ENCODE data around the gene PTPRK. TPM values are rescaled to one million over a fixed set of nuclear protein-coding genes. Genes with fewer than 3 reads are reported as not detected.

The PTPRK gene
- total RNA-seq, 2 experiments from 2014 or later: not detected

GRCh38 chr6:128554302-128554701, 33.9 kb upstream of the PTPRK start:
- Histone ChIP-seq H3K9me3 (ENCODE audit: low read length) (no peaks in the 10 kb centered on the region), H3K36me3 (ENCODE audit: insufficient read depth, low read length) (no peaks in the 10 kb centered on the region), H2AFZ (ENCODE audit: low read length) (no peak overlapping the region), H3K4me1 (ENCODE audit: insufficient read depth, low read length, poor library complexity, severe bottlenecking) (no peaks in the 10 kb centered on the region), H3K9me2 (ENCODE audit: insufficient read depth, low read length) (no peaks in the 10 kb centered on the region), H3K4me3 (ENCODE audit: low read depth, low read length, poor library complexity, severe bottlenecking) (no peak overlapping the region), H4K20me1 (ENCODE audit: insufficient read depth, low read length) (no peaks in the 10 kb centered on the region), H3K4me2 (ENCODE audit: low read length) (no peak overlapping the region), H3K27ac (ENCODE audit: low read depth, low read length, poor library complexity, severe bottlenecking) (no peak overlapping the region), H3K79me2 (ENCODE audit: insufficient read depth, low read depth, low read length) (no peaks in the 10 kb centered on the region)
- no peak for TF ChIP-seq EZH2phosphoT487 (IDR thresholded peaks at IDR 0.05; ENCODE audit: borderline replicate concordance, low read depth, low read length)
- 0 out of 2 replicates have a peak, but pooled peaks have one; percentile 15 for TF ChIP-seq CTCF (conservative IDR thresholded peaks at IDR 0.05; ENCODE audit: low read length)
- BruUV-seq (replicated peaks): no TSS peak
- CTCF ChIA-PET (ENCODE audit: unreplicated experiment): no interaction called here
- POLR2A ChIA-PET: no interaction called here
- intact Hi-C loops (cut with micrococcal nuclease; ENCODE audit: unreplicated experiment): no loop called here
- no peak for DNase-seq (ENCODE audit: low spot score)

GRCh38 chr6:128541261-128541660, 20.9 kb upstream of the PTPRK start:
- Histone ChIP-seq H3K9me2 (ENCODE audit: insufficient read depth, low read length) (no peaks in the 10 kb centered on the region), H3K36me3 (ENCODE audit: insufficient read depth, low read length) (no peaks in the 10 kb centered on the region), H3K4me1 (ENCODE audit: insufficient read depth, low read length, poor library complexity, severe bottlenecking) (no peaks in the 10 kb centered on the region), H3K4me3 (ENCODE audit: low read depth, low read length, poor library complexity, severe bottlenecking) (no peak overlapping the region), H3K9me3 (ENCODE audit: low read length) (no peaks in the 10 kb centered on the region), H4K20me1 (ENCODE audit: insufficient read depth, low read length) (no peaks in the 10 kb centered on the region), H2AFZ (ENCODE audit: low read length) (no peak overlapping the region), H3K79me2 (ENCODE audit: insufficient read depth, low read depth, low read length) (no peaks in the 10 kb centered on the region), H3K27ac (ENCODE audit: low read depth, low read length, poor library complexity, severe bottlenecking) (no peak overlapping the region), H3K4me2 (ENCODE audit: low read length) (no peak overlapping the region)
- CTCF ChIA-PET (ENCODE audit: unreplicated experiment): interaction anchor here (0.6 kb wide), 1 partner anchor 43 kb away, joined by 4 read pairs; no protein-coding TSS in a partner anchor
- BruUV-seq (replicated peaks): no TSS peak
- no peak for TF ChIP-seq EZH2phosphoT487 (IDR thresholded peaks at IDR 0.05; ENCODE audit: borderline replicate concordance, low read depth, low read length)
- TF ChIP-seq CTCF (conservative IDR thresholded peaks at IDR 0.05; ENCODE audit: low read length): no peak
- intact Hi-C loops (cut with micrococcal nuclease; ENCODE audit: unreplicated experiment): no loop called here
- no peak for DNase-seq (ENCODE audit: low spot score)
- POLR2A ChIA-PET: no interaction called here

- Histone ChIP-seq H2AFZ (ENCODE audit: low read length) (no peak overlapping the region), H3K27ac (ENCODE audit: low read depth, low read length, poor library complexity, severe bottlenecking) (no peak overlapping the region), H3K79me2 (ENCODE audit: insufficient read depth, low read depth, low read length) (no peaks in the 10 kb centered on the region), H3K4me1 (ENCODE audit: insufficient read depth, low read length, poor library complexity, severe bottlenecking) (no peaks in the 10 kb centered on the region), H3K9me2 (ENCODE audit: insufficient read depth, low read length) (no peaks in the 10 kb centered on the region), H3K4me3 (ENCODE audit: low read depth, low read length, poor library complexity, severe bottlenecking) (no peak overlapping the region), H3K4me2 (ENCODE audit: low read length) (no peak overlapping the region), H3K36me3 (ENCODE audit: insufficient read depth, low read length) (no peaks in the 10 kb centered on the region), H3K9me3 (ENCODE audit: low read length) (no peaks in the 10 kb centered on the region), H4K20me1 (ENCODE audit: insufficient read depth, low read length) (no peaks in the 10 kb centered on the region)
- intact Hi-C loops (cut with micrococcal nuclease; ENCODE audit: unreplicated experiment): no loop called here
- TF ChIP-seq EZH2phosphoT487 (IDR thresholded peaks at IDR 0.05; ENCODE audit: borderline replicate concordance, low read depth, low read length): no peak
- no peak for TF ChIP-seq CTCF (conservative IDR thresholded peaks at IDR 0.05; ENCODE audit: low read length)
- DNase-seq (ENCODE audit: low spot score): no peak
- ChIA-PET POLR2A (interaction anchor here (0.6 kb wide), 1 partner anchor 111 kb away, joined by 3 read pairs; no protein-coding TSS in a partner anchor), CTCF (ENCODE audit: unreplicated experiment) (no interaction called here)
- BruUV-seq (replicated peaks): no TSS peak
Measured at GRCh38 chr6:128538763-128539162, 18.4 kb upstream of the PTPRK start.
